DMS53 treated with DMSO at 0.1 percent for 48 hours (cell line): ENCODE measurements around the gene ZGPAT.

Experiments used
- DNase-seq: peaks from one replicate; lab custom pipeline; 2025; ENCODE audit not compliant: unreplicated experiment; lab: John Stamatoyannopoulos, UW

Gene ZGPAT

GRCh38 chr20:63777614-63778013, 69.8 kb downstream of the ZGPAT start:
- no peak for DNase-seq

GRCh38 chr20:63778034-63778752, 70.4 kb downstream of the ZGPAT start:
- DNase-seq = no peak

GRCh38 chr20:63778857-63779256, 71.0 kb downstream of the ZGPAT start:
- DNase-seq = no peak

- no peak for DNase-seq
Measured at GRCh38 chr20:63781181-63781580, 73.3 kb downstream of the ZGPAT start.

- DNase-seq = no peak
Measured at GRCh38 chr20:63782051-63782471, 74.2 kb downstream of the ZGPAT start.

GRCh38 chr20:63782521-63782971, 74.7 kb downstream of the ZGPAT start:
- DNase-seq = no peak

- DNase-seq = no peak
Measured at GRCh38 chr20:63783970-63784369, 76.1 kb downstream of the ZGPAT start.

- no peak for DNase-seq
Measured at GRCh38 chr20:63785691-63786131, 77.9 kb downstream of the ZGPAT start.
